ENCODE data around the gene ANKRD31.

Gene ANKRD31

GRCh38 chr5:75245023-75245422 is 8.3 kb upstream of the ANKRD31 start:
- H3K4me3 ChIP-seq (ENCODE audit: low read length), result no peak overlapping the region
- no peak for DNase-seq (ENCODE audit: low read depth)
- TF ChIP-seq CTCF (conservative IDR thresholded peaks at IDR 0.05; ENCODE audit: low read length), result no peak

GRCh38 chr5:75243510-75243909 is 6.8 kb upstream of the ANKRD31 start:
- no peak overlapping the region for H3K4me3 ChIP-seq (ENCODE audit: low read length)
- TF ChIP-seq CTCF (conservative IDR thresholded peaks at IDR 0.05; ENCODE audit: low read length), result no peak
- no peak for DNase-seq (ENCODE audit: low read depth)

GRCh38 chr5:75243100-75243499 is 6.4 kb upstream of the ANKRD31 start:
- no peak for DNase-seq (ENCODE audit: low read depth)
- no peak overlapping the region for H3K4me3 ChIP-seq (ENCODE audit: low read length)
- TF ChIP-seq CTCF (conservative IDR thresholded peaks at IDR 0.05; ENCODE audit: low read length), result no peak

- DNase-seq (ENCODE audit: low read depth), result no peak
- H3K4me3 ChIP-seq (ENCODE audit: low read length), result no peak overlapping the region
- TF ChIP-seq CTCF (conservative IDR thresholded peaks at IDR 0.05; ENCODE audit: low read length), result no peak
These were observed 5.4 kb upstream of the ANKRD31 start for GRCh38 chr5:75242067-75242466.

GRCh38 chr5:75239681-75240080 is 3.0 kb upstream of the ANKRD31 start:
- TF ChIP-seq CTCF (conservative IDR thresholded peaks at IDR 0.05; ENCODE audit: low read length), result no peak
- no peak for DNase-seq (ENCODE audit: low read depth)
- no peak overlapping the region for H3K4me3 ChIP-seq (ENCODE audit: low read length)

- TF ChIP-seq CTCF (conservative IDR thresholded peaks at IDR 0.05; ENCODE audit: low read length), result no peak
- DNase-seq (ENCODE audit: low read depth), result no peak
- no peak overlapping the region for H3K4me3 ChIP-seq (ENCODE audit: low read length)
These were observed 967 bp downstream of the ANKRD31 start for GRCh38 chr5:75235711-75236110.

GRCh38 chr5:75234251-75234650 is 2.4 kb downstream of the ANKRD31 start:
- no peak for TF ChIP-seq CTCF (conservative IDR thresholded peaks at IDR 0.05; ENCODE audit: low read length)
- DNase-seq (ENCODE audit: low read depth), result no peak
- H3K4me3 ChIP-seq (ENCODE audit: low read length), result no peak overlapping the region
